HG02840 (cell line): ENCODE data around the gene ACSM5.
"Not testable (repeated sequence)": the region's sequence is repeated elsewhere in the genome, so short reads cannot be mapped to it uniquely, and the experiment has no call there.

Source experiments
- ATAC-seq: cut with Tn5 transposase; IDR thresholded peaks from one replicate; pipeline ENCODE4 v1.9.1; 2021; ENCODE audit warnings: mild to moderate bottlenecking, moderate library complexity, moderate number of reproducible peaks; ENCODE audit not compliant: unreplicated experiment, low FRiP score

ACSM5 gene

GRCh38 chr16:20441191-20441590 lies 31.9 kb downstream of the ACSM5 start:
- ATAC-seq, result no peak

GRCh38 chr16:20441859-20442258 lies 32.5 kb downstream of the ACSM5 start:
- ATAC-seq, result not testable (repeated sequence)

GRCh38 chr16:20446652-20447393 lies 37.5 kb downstream of the ACSM5 start:
- not testable (repeated sequence) for ATAC-seq

- ATAC-seq, result not testable (repeated sequence)
These were observed 42.0 kb downstream of the ACSM5 start, which contains the start of gene ACSM2A for GRCh38 chr16:20451364-20451763. TSS of gene ACSM2A (plus strand) at chr16:20451521. CDS start at chr16:20460115, 8,594 bp downstream.

- ATAC-seq, result not testable (repeated sequence)
These were observed 44.3 kb downstream of the ACSM5 start for GRCh38 chr16:20453633-20454032.

- ATAC-seq, result not testable (repeated sequence)
These were observed 49.9 kb downstream of the ACSM5 start for GRCh38 chr16:20459227-20459626.

GRCh38 chr16:20460313-20460712 lies 51.0 kb downstream of the ACSM5 start:
- not testable (repeated sequence) for ATAC-seq

- not testable (repeated sequence) for ATAC-seq
These were observed 59.6 kb downstream of the ACSM5 start for GRCh38 chr16:20468954-20469353.

GRCh38 chr16:20469930-20470329 lies 60.6 kb downstream of the ACSM5 start:
- ATAC-seq, result not testable (repeated sequence)

- not testable (repeated sequence) for ATAC-seq
These were observed 61.4 kb downstream of the ACSM5 start for GRCh38 chr16:20470732-20471131.

- not testable (repeated sequence) for ATAC-seq
These were observed 67.9 kb downstream of the ACSM5 start for GRCh38 chr16:20477188-20477744.

- not testable (repeated sequence) for ATAC-seq
These were observed 74.7 kb downstream of the ACSM5 start for GRCh38 chr16:20483989-20484388.

- no peak for ATAC-seq
These were observed 75.4 kb downstream of the ACSM5 start for GRCh38 chr16:20484726-20485125.

- no peak for ATAC-seq
These were observed 76.1 kb downstream of the ACSM5 start for GRCh38 chr16:20485408-20485807.
